Hematopoietic multipotent progenitor cell treated with erythropoietin and hydrocortisone succinate and interleukin-3 and kit ligand, for 17 days (in vitro differentiated cells): ENCODE measurements around the gene ADORA1.

Experiments
- DNase-seq: peaks from one replicate; pipeline ENCODE4 v3.0.0-alpha.2; 2015; ENCODE audit warnings: low spot score

Gene ADORA1

DNA sequence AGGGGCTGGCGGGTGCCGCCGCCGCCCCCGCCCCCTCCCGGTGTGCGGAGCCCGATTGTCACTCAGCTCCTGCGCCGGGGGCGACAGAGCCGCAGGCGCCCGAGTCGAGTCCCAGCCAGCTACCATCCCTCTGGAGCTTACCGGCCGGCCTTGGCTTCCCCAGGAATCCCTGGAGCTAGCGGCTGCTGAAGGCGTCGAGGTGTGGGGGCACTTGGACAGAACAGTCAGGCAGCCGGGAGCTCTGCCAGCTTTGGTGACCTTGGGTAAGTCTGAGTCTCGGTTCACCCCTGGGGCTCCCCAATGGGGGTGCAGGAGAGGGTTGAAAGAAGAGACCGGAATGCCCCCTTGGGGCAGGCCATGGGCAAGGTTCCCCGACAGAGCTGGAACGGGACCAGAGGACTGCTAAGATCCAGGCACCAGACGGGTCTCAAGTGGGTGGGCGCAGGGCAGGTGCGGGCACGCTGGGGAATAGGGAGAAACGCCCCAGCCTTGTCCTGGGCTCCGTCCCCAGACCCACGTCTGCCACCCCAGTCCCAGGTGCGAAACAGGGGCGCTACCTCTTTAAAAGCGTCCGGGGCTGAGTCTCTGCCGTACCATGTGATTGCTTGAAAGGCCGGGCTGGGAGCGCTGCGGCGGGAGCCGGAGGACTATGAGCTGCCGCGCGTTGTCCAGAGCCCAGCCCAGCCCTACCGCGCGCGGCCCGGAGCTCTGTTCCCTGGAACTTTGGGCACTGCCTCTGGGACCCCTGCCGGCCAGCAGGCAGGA lies at the start of gene ADORA1:
ADORA1 (plus strand) TSS at position 61 of the 765 bp plus-strand sequence. CDS start 1,116 bp downstream, outside the sequence.
- DNase-seq, result no peak

- no peak for DNase-seq
Observed at GRCh38 chr1:203077956-203078355, 49.6 kb upstream of the ADORA1 start.

DNA sequence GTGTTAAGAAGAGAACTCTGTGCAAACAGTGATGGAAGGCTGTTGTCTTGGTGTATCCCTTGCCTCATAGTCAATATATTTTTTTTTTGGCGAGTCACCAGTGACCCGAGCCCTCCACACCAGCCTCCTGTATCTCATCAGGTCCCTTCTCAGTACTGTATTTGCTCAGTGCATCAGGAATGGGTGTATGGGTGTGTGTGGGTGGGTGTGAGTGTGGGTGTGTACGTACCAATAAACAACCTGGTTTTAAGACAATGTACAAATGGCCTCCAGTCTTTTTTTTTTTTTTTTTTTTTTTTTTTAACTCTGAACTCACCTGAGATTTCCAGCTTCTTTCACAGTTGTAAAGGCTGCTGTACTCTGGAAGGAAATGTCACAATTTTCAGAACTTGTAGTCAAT lies 49.0 kb upstream of the ADORA1 start:
- no peak for DNase-seq

- DNase-seq, result no peak
Observed at GRCh38 chr1:203080456-203080855, 47.1 kb upstream of the ADORA1 start.

GRCh38 chr1:203081465-203082230 lies 45.9 kb upstream of the ADORA1 start:
- DNase-seq, result no peak

DNA sequence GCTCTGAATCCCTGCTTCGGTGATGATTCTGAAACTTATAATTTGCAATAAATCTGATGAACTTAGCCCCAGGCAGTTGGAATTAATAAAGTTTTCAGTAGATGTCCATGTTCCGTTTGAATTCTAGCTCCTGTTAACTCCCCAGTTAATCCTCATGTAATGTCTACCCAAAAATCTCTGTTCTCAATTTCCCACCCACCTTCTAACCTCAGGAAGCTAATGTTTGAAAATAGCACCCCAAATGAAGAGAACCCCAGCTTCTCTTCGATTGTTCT lies 45.4 kb upstream of the ADORA1 start:
- DNase-seq, result no peak

DNA sequence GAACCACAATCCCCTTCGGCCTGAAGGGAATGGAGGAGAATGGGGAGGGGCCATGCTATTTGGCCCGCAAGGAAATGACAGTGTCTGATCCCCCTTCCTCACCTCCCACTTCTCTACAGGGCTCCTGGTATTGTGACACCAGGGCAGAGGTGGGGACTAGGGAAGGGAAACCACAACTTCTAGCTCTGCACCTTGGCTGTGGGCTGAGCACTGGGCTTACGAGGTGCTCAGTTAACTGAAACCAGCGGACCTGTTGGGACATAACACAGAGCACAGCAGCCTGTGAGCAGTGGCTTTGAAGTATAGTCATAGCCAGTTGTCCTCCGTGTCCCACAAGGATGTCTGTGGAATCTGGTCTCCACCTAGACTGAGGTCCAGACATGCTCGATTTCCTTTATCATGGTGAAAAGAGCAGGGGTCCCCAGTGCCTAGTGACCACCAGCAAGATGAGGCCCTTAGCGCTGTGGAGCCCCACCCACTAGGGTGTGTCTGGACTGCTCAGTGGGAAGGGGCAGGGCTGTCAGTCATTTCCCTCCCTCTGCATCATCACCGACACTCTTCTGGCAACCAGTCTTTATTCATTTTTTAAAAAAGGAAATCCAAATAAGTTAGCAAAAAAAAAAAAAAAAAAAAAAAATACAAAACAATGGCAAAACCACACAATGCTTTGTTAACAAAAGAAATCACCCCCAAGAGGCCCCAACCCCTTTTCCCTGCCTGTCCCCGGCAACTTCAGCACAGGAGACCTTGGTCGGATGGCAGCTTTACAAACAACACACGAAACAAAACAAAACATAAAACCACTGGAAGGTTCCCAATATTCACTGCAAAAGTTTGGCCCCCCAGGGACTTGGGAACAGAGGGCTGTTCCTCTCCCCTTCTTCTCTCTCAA lies 44.7 kb upstream of the ADORA1 start:
- no peak for DNase-seq

DNA sequence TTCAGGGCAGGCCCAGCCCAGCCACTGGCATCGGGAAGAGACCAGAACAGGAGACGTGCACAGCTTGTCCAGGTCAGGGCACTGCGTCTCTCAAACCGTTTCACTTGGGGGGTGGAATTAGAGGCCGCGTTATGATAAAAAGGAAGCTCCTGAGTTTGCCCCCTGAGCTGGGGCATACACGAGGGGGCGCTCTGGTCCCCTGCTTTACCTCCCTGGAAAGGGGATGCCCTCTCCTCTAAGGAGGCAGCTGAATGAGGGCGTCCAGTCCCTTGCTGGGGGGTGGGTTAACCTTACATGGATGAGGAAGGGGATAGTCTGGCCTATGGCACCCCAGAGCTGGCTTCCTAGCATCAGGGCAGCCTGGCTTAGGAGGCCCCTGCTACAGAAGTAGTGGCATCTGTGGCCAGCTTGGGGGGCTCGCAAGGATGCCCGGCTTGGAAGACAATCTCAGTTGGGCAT lies 44.0 kb upstream of the ADORA1 start:
- DNase-seq, result no peak

DNA sequence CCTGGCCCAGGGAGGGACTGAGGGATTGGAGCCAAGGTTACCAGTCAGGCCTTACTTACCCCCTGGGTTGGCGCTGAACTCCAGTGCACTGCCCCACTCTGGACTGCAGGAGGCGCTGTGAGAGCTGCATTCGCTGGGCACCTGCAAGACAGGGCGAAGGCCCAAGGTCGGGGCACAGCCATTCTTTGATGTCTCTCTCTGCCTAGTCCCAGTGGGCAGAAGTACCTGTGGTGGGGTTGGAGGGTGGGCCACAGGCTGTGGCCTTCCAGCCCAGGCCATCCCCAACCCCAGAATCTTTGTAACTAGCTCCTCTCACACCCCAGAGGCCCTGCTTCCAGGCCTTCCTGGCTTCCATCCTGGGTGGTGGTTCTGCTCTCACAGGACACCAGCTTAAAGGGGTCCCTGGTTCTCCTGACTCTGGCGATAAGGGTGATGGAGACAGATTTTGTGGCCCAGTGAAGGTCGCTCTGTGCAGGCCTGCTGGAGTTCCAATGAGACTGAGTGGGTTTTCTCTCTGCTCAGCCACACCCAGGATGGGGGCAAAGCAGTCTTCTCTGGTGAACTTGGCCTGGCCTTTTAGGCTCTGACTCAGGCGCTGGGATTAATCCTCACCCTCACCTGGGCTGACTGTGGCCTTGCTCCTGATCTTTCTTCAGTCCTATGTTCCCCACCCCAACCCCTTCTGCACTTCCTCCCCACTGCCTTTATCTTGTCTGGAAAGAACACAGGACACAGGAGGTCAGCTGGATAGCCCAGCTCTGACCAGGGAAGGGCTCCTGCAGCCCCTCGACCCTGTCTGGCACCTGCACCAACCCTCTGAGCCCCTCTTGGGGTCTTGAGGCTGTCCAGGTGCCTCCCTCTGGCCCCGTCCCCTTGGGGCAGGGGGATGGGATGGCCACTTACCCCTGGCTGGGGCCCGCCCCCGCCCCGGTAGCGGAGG lies 42.7 kb upstream of the ADORA1 start:
- peak; percentile 11 for DNase-seq

DNA sequence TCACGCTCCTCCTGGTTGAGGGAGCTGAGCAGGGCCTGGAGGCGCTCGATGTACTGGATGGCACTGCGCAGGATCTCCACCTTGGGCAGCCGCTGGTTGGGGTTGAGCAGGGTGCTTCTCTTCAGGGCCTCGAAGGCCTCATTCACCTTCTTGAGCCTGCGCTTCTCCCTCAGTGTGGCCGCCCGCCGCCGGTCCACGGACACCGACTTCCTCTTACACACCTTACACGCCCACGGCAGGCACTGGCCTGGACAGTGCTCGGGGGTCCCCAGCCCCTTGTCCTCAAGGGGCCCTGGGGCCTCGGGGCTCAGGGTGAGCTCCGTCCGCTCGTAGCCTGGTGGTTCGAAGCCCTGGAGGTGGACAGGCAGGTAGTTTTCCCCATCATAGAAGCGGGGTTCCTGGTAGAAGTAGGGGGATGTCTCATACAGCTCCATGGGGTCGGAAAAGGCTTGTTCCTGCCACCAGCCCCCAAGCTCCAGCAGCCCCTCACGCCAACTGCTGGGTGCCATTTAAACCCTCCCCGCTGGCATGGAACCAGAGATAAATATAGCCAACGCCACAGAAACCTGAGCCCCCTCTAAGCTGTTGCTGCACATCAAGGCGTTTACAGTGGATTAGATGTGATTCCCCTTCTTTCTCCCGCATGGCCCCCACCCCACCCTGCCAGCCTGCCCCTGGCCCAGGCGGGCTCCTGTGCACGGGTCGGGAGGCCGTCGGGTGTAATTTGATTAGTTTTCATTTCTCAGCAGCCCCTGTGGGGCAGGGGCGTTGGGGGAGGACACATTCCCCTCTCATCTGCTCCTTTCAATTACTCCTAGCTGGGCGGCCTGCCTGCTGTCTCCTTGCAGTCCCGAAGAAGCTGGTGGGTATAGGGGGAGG lies 41.8 kb upstream of the ADORA1 start, which contains the start of gene MYOG:
MYOG (minus strand) TSS at position 485 of the 879 bp plus-strand sequence; CDS start at position 434, 51 bp downstream.
- DNase-seq, result no peak

- DNase-seq, result no peak
Observed at GRCh38 chr1:203086992-203087763, 40.3 kb upstream of the ADORA1 start.

DNA sequence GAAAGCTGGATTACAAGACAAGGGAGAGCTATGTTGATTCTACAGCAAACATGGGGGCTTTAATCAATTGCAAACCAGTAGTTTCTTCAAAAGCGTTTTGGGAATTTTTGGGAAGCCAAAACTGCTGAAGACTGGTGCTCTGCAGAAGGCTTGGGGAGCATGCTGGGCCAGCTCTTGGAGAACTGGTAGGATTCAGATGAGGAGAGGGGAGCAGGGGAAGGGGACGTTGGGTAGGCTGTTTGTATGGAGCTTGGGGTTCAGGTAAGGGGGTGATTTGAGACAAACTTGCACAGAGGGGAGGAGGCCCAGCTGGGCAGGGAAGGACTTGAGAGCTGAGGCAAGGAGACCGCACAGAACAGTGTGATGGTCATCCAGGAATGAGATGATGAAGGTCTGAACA lies 39.1 kb upstream of the ADORA1 start:
- no peak for DNase-seq

DNA sequence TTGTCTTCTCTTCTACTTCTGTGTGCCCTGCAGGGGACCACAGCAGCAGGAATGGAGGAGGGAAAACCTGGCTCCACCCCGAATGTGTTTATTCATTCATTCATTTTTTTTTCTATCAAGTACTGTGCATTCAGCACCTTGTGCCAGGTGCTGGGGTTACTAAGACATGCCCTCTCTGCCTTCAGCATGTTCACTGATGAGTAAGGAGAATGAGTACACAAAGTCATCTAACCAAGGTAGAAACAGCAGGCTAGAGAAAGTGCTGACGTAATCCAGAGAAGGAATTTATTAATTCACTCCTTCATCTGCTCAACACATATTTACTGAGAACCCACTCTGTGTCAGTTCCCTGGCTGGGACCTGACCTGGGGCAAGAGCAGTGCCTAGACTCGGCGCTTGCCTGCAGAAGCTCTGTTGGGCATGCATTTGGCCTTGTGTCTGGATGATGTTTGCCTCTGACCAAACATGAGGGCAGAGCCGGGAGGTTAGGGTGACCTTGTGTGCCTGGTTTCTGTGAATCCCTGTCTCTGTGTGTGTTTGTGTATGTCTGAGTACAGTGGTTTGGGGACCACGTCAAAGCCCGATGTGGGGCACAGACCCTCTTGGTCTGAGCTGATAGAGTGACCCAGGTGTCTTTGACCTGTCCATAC lies 38.4 kb upstream of the ADORA1 start:
- DNase-seq, result no peak

DNA sequence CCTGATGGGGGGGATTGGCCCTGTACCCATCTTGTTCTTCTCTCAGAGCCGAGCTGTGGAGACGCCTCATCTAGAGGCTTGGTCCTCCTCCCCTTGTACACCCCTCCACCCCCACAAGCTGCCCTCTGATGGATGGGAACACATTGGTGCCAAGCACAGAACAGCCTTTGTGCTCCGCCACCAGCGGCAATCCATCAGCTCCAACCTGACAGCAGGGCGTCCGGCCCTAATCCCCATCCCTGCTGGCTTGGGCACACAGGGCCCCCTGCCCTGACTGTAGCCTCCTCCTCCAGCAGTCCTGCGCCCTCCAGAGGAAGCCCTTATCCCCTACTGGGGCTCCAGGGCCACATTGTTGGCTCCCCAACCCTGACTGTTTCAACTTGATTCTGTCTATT lies 37.9 kb upstream of the ADORA1 start:
- no peak for DNase-seq

GRCh38 chr1:203090421-203091198 lies 36.9 kb upstream of the ADORA1 start:
- no peak for DNase-seq

DNA sequence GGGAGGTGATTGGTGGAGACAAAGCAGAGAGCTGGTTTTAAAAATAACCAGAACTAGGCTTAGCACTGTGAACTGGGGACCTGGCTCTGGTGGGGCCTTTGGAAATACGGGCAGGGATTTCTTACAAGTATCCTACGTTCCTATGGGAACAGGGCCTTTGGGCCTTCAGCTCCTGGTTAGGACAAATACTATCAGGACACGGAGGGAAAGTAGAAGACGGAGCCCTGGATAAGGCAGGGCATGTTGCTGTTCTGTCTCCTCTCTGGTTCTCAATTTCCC lies 36.4 kb upstream of the ADORA1 start:
- no peak for DNase-seq

GRCh38 chr1:203091761-203092330 lies 35.7 kb upstream of the ADORA1 start:
- no peak for DNase-seq

- DNase-seq, result no peak
Observed at GRCh38 chr1:203093754-203094410, 33.6 kb upstream of the ADORA1 start.
